Measurements from ENCODE around the gene SSR2. TPM values are rescaled to one million over a fixed set of nuclear protein-coding genes. Genes with fewer than 3 reads are reported as not detected.

The SSR2 gene
- polyA plus RNA-seq, 1 of the 3 experiments (the other 2 are of a cell fraction) = 1,136 TPM

DNA sequence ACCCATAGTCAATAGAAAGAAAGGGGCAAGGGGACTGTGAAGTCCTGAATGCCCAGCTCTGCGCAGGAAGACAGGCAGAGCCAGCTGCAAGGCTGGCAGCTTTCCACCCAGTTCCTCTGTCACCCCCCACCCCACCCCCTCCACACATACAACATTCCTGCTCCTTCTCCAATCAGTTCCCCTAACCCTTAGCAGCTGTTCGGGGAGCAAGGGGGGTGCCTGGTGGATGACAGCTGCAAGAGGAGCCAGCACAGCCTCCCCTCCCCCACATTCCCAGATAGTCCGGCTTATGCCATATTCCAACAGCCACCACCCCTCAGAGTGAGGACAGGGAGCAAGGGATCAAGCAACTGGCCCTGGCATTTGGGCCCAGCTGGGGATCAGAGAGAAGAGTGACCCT, 52.1 kb downstream of the SSR2 start:
- Histone ChIP-seq H3K27me3 (ENCODE audit: insufficient read depth) (no peaks in the 10 kb centered on the region), H3K27ac (ENCODE audit: low read depth in 2 of 2, low read length in 1 of 2) (no peak overlapping the region), H3K36me3 (replicated peaks in 1 of 2; ENCODE audit: control insufficient read depth in 1 of 2, insufficient read depth in 2 of 2, low read length in 1 of 2) (peaks cover 37 to 38% of the 10 kb centered on the region in 2 experiments), H3F3A (replicated peaks; ENCODE audit: insufficient read depth) (peaks cover 22% of the 10 kb centered on the region), H3K9me2 (no peaks in the 10 kb centered on the region), H3K4me1 (ENCODE audit: control insufficient read depth in 1 of 2, insufficient read depth in 2 of 2, low read depth in 1 of 2, low read length in 1 of 2) (peaks cover 7 to 42% of the 10 kb centered on the region in 2 experiments; a peak in 3 of 4 replicates), H3K9ac (no peak overlapping the region), H3K9me3 (no peaks in the 10 kb centered on the region), H3K4me2 (no peak overlapping the region), H2AFZ (ENCODE audit: low read depth) (no peak overlapping the region), H3K79me2 (ENCODE audit: insufficient read depth) (peaks cover 81% of the 10 kb centered on the region), H4K20me1 (ENCODE audit: insufficient read depth) (peaks cover 69% of the 10 kb centered on the region), H3K4me3 (ENCODE audit: low read depth in 2 of 2, low read length in 1 of 2) (no peak overlapping the region)
- 88% methylated on average over 2 of the region's 3 CpGs for WGBS (ENCODE audit: low lambda C conversion rate)
- peak; percentile 37 for DNase-seq
- TF ChIP-seq CHD2 (IDR thresholded peaks at IDR 0.05; ENCODE audit: low read length, partially characterized antibody) (no peak), NRF1 (IDR thresholded peaks at IDR 0.05; ENCODE audit: low read depth, low read length) (no peak), RAD21 (IDR thresholded peaks at IDR 0.05; ENCODE audit: low read length) (no peak), GABPA (IDR thresholded peaks at IDR 0.05; ENCODE audit: low read depth) (no peak), SMC3 (IDR thresholded peaks at IDR 0.05; ENCODE audit: low read depth, low read length) (no peak), RCOR1 (IDR thresholded peaks at IDR 0.05; ENCODE audit: low read length) (no peak), RFX5 (IDR thresholded peaks at IDR 0.05; ENCODE audit: low read length) (no peak), RXRA (IDR thresholded peaks at IDR 0.05; ENCODE audit: borderline replicate concordance, low read depth) (no peak), FOSL2 (IDR thresholded peaks at IDR 0.05; ENCODE audit: borderline replicate concordance, low read depth) (no peak), MXI1 (IDR thresholded peaks at IDR 0.05; ENCODE audit: low read depth, low read length) (no peak), TEAD4 (IDR thresholded peaks at IDR 0.05; ENCODE audit: borderline replicate concordance, insufficient read depth) (no peak), SIN3A (IDR thresholded peaks at IDR 0.05; ENCODE audit: borderline replicate concordance, low read depth, low read length) (no peak), EZH2phosphoT487 (IDR thresholded peaks at IDR 0.05; ENCODE audit: borderline replicate concordance, low read depth) (no peak)
- TF ChIP-seq, protein P1, sequence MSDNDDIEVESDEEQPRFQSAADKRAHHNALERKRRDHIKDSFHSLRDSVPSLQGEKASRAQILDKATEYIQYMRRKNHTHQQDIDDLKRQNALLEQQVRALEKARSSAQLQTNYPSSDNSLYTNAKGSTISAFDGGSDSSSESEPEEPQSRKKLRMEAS (IDR thresholded peaks at IDR 0.05; ENCODE audit: low read depth) = no peak
- TF ChIP-seq, protein P2, sequence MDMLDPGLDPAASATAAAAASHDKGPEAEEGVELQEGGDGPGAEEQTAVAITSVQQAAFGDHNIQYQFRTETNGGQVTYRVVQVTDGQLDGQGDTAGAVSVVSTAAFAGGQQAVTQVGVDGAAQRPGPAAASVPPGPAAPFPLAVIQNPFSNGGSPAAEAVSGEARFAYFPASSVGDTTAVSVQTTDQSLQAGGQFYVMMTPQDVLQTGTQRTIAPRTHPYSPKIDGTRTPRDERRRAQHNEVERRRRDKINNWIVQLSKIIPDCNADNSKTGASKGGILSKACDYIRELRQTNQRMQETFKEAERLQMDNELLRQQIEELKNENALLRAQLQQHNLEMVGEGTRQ (IDR thresholded peaks at IDR 0.05; ENCODE audit: borderline replicate concordance, low read depth, low read length) = no peak
- TF ChIP-seq, protein P3, sequence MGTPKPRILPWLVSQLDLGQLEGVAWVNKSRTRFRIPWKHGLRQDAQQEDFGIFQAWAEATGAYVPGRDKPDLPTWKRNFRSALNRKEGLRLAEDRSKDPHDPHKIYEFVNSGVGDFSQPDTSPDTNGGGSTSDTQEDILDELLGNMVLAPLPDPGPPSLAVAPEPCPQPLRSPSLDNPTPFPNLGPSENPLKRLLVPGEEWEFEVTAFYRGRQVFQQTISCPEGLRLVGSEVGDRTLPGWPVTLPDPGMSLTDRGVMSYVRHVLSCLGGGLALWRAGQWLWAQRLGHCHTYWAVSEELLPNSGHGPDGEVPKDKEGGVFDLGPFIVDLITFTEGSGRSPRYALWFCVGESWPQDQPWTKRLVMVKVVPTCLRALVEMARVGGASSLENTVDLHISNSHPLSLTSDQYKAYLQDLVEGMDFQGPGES (IDR thresholded peaks at IDR 0.05; ENCODE audit: low read depth, low read length) = no peak
- TF ChIP-seq, protein P4, sequence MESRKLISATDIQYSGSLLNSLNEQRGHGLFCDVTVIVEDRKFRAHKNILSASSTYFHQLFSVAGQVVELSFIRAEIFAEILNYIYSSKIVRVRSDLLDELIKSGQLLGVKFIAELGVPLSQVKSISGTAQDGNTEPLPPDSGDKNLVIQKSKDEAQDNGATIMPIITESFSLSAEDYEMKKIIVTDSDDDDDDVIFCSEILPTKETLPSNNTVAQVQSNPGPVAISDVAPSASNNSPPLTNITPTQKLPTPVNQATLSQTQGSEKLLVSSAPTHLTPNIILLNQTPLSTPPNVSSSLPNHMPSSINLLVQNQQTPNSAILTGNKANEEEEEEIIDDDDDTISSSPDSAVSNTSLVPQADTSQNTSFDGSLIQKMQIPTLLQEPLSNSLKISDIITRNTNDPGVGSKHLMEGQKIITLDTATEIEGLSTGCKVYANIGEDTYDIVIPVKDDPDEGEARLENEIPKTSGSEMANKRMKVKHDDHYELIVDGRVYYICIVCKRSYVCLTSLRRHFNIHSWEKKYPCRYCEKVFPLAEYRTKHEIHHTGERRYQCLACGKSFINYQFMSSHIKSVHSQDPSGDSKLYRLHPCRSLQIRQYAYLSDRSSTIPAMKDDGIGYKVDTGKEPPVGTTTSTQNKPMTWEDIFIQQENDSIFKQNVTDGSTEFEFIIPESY (IDR thresholded peaks at IDR 0.05; ENCODE audit: borderline replicate concordance, low read depth) = no peak
- ChIA-PET CTCF (interaction anchor here (0.8 to 1.8 kb wide), 3 partner anchors 10 to 98 kb away, joined by 5 to 6 read pairs (median 6); partner anchors contain the start of gene ARHGEF2), POLR2A (interaction anchor here (0.9 kb wide), 1 partner anchor 10 kb away, joined by 3 read pairs; the partner anchor contains the start of gene ARHGEF2)
